Occipital lobe (tissue), 2 donors: ENCODE measurements around the gene SLC22A3. TPM values are rescaled to one million over a fixed set of nuclear protein-coding genes. Genes with fewer than 3 reads are reported as not detected.
"Not testable (repeated sequence)": the region's sequence is repeated elsewhere in the genome, so short reads cannot be mapped to it uniquely, and the experiment has no call there.

ENCODE experiments used
- DNase-seq: peaks from one replicate; lab custom pipeline; 2025; lab: John Stamatoyannopoulos, UW
- total RNA-seq: library from RNA; depleted of rRNA; stranded (reverse); fragments of >200 nt; gene quantifications from one replicate; pipeline ENCODE4 v1.2.3, GENCODE V29; 2014

Gene SLC22A3
- total RNA-seq, 1 donor from 2014 or later: 3.7 TPM

DNA sequence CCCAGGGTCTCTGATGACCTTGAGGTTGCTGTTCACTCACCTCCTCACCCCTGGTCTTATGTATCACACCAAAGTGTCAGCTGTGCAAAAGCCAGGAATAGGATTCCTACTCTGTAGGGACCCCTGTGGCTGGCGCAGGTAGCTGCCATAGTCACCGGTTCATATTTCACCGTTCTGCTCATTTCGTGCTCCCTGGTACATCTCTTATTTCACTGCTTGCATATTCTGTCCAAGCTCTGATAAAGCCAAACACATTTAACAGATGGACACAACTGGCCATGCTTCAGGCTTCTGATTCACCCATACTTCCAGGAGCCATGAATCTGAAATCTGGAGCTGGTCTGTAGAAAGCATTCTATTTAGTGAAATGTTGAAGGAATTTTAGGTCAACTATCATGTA is 20.5 kb downstream of the SLC22A3 start:
- no peak for DNase-seq

DNA sequence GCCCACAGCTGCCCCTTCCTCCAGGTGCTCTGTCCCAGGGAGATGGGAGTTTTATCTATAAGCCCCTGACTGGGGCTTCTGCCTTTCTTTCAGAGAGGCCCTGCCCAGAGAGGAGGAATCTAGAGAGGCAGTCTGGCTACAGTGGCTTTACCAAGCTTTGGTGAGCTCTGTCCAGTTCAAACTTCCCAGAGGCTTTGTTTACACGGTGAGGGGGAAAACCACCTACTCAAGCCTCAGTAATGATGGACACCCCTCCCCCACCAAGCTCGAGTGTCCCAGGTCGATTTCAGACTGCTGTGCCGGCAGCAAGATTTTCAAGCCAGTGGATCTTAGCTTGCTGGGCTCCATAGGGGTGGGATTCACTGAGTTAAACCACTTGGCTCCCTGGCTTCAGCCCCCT is 25.4 kb downstream of the SLC22A3 start:
- not testable (repeated sequence) for DNase-seq

DNA sequence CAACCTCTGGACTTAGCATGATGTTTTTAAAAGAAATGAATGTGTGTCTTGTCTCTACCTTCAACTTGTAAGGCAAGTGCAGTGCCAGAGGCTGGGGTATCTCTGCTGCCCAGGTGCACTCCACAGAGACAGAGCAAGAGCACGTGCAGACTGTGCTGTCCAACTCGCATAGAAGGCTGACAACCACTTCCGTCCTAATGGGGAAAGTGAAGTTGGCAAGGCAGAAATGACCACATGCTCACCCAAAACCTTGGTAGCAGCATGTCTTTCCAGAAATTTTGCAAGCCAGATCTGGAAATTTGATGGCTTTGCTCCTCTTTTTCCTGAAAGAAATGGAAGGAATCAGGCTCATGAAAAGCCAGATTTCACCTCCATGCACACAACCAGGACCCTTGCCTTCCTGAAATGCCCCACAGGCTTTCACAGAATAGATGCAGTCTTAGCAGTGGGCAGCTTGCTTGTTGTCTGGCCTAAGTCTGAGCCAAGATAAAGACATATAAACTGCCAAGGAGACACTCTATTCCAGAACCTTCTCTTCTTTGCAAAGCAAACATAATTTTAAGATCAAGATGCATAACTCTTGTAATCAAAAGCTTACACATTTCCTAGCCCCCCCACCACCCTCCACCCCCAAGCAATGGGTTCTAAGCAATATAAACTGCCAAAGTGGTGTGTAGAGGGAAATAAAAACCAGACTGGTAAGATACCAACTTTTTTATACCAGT is 26.8 kb downstream of the SLC22A3 start:
- DNase-seq: no peak

DNA sequence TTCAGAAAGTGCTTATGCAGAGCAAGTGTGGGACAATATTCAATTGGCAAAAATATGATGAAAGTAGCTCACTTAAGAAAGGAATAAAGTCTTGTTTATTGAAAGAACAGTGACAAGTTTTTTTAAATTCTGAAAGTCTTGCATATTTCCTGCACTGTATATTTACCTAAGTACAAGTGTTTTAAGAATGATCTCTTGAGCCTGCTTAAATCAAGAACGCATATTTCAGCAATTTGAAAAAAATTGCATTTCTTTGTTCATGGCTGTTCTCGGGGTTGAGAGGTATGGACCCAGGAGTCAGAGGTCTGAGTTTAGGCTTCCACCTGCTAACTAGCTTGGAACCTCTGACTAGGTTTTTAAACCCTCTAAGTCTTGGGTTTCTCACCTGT is 27.4 kb downstream of the SLC22A3 start:
- no peak for DNase-seq

DNA sequence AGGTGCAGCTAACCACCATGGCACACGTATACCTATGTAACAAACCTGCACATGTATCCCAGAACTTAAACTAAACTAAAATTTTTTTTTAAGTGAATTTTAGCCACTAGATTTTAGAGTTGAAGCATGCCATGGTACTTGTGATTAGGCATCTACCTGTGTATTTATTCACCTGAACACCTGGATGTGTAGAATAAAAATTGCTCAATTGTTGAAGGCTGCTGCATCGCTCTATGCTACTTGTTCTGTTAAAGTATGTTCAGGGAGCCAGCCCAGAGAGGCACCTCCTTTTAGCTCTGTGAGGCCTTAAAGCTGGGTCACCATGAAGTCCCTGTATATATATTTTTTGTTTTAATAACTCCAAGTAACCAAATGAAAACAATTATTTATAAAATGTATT is 28.3 kb downstream of the SLC22A3 start:
- DNase-seq: no peak

DNA sequence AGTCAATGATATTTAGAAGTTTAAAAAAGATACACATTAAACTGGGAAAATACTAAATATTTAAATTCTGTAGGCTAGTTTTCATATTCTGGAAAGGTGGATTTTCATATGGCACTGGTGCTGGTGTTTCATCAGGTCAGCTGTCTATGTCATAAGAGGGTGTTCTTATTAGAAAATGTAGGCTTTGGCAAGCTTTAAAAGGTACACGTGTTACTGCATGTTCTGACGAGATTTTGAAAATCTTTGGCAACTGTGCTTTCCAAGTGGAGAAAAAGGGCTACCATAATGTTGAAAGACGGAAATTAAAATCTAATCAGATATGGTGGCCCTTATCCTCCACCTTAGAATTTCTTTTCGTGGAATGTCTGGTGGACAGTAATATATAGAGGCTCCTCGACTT is 30.0 kb downstream of the SLC22A3 start:
- DNase-seq: no peak

DNA sequence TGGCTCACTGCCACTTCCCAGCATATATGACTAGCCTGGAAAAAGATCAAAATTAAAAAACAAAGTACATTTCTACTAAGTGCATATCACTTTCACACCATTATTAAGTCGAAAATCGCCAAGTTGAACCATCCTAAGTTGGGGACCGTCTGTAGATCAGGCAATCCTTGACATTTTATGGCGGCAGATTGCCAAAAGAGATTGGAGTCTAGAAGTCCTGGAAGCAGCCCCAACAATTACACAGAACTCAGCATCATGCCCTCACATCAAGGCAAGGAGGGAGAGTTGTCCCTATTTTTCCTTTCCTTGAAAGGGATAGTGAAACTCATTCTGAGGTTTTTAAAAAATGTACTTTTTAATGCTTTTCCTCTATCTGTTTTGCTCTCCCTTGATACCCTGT is 30.7 kb downstream of the SLC22A3 start:
- DNase-seq: no peak

DNA sequence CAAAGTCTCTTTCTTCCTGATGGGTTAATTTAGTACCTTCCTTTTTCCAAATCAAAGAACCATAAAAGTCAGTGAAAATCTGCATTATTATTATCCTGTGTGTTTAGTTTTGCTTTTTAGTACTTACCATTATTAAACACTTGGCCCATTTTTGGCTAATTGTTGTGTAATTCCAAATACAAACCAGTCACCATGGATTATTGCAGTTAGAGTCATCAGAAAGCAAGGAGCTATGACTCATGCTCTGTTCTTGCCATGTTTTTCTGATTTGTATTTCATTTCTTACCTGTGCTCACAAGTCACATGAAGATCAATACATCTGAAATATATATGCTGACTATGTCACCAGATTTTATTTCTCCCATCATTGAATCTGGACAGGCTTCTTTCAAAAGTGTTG is 31.3 kb downstream of the SLC22A3 start:
- DNase-seq: no peak

DNA sequence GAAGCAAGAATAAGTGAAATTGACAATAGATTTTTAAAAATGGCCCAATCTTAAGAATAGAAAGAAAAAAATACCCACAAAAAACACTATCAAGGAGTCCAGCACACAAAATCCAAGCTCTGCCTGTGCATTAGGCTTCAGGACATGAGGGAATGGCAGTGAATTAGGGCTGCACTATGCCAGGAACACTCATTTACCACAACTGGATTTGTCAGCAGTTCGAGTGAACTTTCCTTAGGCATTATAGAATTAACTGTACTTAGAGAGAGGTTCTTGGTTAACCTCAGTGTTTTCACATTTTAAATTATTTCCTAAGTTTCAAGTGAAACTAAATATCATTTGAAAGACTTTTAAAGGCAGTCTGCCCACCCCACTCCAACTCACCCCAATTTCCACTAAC is 34.8 kb downstream of the SLC22A3 start:
- DNase-seq: no peak

DNA sequence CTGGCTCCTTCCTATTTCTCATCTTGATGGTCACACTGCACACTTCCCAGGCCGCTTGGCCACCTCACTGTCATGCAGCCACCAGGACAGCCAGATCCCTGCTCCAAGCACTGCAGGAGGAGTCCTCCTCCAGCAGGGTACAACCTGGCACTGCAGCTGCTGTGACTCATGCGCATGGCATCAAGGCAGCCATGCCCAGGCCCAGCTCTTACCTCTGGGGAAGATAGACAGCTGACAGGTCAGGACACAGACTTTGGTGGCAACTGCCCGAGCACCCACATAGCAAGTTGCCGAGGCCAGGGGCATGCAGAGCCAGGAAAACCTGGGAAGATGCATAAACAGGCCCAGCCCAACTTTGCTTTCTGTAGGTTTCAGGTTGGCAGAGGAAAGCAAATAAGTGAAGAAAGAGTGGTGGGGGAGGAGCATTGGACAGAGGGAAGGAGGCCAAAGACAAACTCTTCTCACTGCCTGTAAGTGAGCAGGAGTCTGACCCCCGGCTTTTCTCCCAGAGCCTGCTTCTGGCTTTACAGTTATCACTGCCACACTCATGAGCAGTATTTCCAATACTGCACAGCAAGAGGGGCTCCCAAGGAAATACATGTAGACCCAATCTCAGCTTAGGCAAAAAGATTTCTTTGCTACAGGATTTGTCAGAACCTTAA is 38.8 kb downstream of the SLC22A3 start:
- DNase-seq: no peak

DNA sequence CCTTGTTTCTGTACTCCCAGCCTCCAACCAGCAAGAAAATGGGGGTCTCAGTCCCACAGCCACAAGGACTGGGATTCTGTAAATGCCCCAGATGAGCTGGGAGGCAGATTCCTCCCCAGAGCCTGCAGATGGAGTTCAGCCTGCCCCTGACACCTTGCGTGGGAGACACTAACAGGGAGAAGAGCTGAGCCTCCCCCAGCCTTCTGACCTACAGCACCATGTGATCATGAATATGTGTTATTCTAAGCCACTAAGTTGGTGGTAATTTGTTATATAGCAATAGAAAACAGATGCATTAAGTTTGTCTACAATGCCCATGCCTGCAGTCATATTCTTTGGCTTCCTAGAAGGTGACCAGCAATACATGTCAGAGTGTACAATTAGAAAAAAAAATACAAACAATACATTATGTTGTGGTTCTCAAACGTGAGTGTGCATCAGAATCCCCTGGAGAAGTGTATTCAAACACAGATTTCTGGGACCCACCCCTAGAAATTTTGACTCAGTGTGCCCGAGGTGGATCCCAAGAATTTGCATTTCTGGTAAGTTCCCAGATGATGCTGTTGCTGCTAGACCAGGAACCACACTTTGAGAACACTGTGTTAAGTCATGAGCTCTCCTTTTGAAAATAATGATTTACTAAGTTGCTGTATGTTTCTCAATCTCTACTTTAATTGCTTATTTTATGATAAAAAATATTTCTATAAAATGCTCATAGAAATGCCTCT is 39.9 kb downstream of the SLC22A3 start:
- DNase-seq: no peak

DNA sequence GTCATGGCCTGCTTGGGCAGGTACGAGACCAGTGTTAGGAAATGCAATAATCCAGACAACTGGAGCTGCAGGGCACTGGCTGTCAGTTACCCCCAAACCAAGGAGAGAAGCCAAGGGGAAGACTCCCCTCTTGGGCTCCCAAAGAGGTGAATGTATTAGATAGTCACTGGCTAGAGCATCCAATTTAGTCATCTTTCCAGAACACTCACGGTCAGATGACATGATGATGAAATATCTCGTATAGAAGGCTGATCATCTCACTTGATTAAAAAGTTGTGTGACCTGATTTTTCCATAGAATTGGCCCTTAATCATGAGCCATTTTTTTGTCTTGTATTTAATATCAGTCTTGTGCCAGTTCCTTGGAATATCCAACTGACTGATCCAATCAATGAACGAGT is 40.7 kb downstream of the SLC22A3 start:
- DNase-seq: no peak

DNA sequence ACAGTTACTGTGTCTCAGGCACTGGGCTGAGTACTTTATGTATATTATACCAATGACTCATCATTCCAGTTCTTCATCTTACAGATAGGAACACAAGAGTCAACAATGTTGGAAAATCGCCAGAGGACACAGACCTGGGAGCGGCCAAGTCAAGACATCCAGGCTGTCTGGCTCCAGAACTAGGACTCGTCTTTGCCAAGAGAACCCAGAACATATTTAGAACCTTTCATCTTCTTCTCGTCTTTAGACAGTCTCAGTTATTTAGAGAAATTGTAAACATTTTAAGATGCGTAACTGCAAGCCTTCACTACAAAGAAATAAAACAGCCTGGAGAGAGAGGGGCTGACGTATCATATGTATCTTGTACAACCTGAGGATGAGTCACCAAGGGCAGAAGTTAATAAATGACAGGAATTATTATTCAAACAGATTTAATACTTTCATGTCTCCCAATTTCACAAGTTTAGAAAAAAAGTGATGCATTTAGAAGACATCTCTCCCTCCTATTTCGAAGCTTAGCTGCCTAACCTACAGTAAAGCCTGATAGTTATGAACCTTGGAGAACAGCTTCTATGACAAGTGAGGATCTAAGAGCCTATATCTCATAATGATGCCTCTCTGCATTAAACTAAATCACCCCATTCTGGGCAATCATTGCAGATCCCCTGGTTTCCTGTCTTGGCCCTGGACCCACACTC is 43.4 kb downstream of the SLC22A3 start:
- DNase-seq: no peak

DNA sequence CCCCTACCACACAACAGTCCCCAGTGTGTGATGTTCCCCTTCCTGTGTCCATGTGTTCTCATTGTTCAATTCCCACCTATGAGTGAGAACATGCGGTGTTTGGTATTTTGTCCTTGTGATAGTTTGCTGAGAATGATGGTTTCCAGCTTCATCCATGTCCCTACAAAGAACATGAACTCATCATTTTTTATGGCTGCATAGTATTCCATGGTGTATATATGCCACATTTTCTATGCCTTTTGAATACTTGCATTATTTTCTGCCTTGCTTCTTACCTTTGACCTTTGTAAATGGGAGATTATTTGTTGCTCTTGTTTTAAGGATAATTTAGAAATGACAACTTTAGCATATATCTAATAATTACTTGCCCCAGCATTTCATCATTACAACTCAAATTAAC is 45.3 kb downstream of the SLC22A3 start:
- DNase-seq: not testable (repeated sequence)

DNA sequence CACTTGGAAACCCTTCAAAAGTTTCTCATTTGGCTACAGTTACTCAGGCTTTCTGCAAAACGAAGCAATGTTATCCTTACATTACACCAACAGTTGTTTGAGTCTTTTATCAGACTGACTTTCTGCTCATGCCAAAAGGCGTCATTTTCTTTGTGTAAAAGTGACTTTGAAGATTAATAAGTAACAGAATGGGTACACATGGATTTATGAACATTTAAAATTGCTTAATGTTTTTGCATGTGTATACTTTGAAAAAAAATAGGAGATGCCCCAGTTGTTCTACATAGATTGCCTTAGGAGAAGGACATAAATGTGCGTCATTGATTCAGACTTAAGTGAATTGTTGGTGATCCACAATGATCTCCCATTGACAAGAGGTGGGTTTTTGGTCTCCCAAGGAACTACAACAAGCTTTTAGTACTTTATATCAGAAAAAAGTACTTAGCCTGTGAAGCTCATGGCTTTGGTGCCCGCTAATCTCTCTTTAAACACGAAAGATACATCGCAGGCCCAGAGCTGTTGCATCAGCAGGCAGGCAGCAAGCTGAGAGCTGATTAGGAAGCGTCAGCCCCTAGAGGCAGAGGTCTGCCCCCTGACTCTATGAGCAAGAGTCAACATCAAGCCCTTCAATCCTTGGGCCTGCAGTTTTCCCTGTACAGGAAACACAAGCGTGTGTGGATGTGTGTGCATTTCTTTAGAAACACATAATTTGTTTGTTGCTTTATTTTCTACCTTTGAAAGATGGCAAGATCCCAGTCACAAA is 45.9 kb downstream of the SLC22A3 start:
- no peak for DNase-seq

DNA sequence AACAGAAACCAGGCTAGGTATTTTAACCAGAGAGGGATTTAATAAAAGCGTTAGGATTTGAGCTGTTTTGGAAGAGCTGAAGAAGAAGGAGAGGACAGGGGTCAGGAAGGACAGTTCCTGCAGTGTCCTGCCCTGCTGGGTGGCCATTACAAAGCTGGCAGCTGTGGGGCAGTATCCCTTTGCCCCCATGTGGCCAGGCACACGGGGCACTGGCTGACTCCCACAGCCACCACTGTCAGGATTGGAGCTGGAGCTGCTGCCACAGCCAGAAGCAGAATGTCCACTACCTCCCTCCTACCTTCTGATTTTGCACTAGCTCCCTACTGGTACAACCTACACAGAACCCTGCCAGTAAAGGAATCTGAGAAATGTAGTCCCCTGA is 46.5 kb downstream of the SLC22A3 start:
- no peak for DNase-seq

DNA sequence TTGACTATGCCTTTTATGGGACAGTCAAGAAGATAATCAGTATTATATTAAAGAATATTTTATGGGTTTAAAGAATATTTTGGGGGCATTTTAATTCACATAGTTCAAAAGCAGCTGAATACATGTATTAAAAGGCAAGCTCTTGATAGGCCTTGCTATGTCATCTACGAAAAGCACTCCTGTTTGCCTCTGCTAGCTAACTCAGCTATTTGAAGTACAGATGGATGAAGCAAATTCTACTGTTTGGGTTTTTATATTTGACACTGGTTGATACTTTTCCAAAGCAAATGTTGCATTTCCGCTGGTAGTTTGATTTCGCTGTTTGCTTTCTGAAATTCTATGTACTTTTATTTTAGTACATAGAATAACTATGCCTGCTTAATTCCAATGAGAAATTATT is 47.0 kb downstream of the SLC22A3 start:
- no peak for DNase-seq

DNA sequence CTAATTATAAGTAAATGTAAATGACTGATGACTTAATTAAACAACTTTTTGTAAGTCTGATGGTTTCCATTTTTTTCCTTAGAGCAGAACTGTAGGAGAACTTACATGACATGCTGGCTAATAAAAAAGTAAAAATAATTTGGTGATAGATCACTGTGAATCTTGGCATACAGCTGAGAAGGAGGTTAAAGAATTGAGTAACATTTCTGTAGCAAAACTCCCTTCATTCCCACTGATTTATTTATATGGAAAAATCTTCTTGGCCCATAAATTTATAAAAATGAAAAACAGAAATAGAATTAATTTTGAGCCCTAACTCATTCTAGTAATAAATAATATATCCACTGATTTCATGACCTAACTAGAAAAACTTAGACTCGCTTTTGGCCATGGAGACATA is 48.1 kb downstream of the SLC22A3 start:
- DNase-seq: no peak

DNA sequence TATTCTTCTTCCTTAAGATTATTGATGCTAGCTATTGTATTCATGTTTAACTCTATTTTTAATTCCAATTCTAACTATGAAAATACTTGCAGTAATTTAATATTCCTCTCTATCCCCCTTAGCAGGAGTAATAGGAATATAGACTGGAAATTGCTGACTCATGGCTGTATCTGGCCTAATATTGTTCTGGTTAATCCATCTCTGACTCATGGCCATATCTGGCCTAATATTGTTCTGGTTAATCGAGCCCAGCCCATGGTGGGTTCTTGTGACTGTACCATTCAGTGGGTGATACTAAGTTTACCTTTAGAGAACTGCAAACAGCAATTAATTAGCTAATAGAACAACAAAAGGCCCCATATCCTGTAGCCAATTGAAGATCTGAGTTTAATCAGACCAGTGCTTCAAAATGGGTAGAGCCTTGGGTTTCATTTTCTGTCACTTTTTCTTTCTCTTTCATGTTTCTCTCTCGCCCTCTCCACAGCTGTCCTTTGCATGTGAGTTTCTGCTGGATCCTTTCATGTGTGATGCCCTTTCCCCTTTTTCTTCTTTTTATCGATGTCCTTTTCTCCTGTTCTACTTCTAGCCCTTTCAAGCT is 50.6 kb downstream of the SLC22A3 start:
- no peak for DNase-seq

DNA sequence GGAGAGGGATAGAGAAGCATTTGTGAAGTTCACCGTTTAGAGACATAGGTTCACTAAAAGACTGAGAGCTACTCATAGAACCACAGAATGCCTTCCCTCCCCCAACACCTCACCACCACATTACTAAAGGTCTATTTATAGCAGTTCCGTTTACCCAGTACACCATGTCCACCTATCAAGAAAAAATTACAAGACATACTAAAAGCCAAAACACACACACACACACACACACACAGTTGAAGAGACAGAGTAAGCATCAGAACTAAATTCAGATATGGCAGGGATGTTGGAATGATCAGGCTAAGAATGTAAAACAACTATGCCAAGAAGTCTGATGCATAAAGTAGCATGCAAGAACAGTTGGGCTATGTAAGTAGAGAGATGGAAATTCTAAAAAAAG is 52.3 kb downstream of the SLC22A3 start:
- DNase-seq: no peak

DNA sequence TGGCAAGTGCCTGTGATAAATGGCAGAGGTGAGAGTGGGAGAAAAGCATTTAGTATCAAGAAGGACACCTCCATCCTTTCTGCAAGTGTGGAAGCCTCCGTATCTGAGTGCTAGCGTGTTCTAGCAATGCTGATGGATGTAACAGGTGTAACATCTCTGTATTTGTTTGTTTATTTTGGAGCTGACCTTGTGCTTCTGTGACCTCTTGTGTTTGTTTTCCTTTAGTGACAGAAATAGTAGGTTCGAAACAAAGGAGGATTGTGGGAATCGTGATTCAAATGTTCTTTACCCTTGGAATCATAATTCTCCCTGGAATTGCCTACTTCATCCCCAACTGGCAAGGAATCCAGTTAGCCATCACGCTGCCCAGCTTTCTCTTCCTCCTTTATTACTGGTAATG is 60.4 kb downstream of the SLC22A3 start:
- DNase-seq: no peak
